Breast epithelium (tissue), 3 donors: Measurements from ENCODE around the gene CCDC24.

ENCODE experiments used
- CTCF ChIP-seq, 3 donors: fragments of 450-650 bp; IDR thresholded peaks; one replicate each; pipeline ENCODE4 v1.5.1; 2016 to 2017; ENCODE audit warnings: antibody characterized with exemption in 3 of 3, mild to moderate bottlenecking in 3 of 3, moderate library complexity in 3 of 3
- POLR2A ChIP-seq: fragments of 450-650 bp; IDR thresholded peaks from one replicate; pipeline ENCODE4 v1.6.1; 2016; ENCODE audit warnings: antibody characterized with exemption, mild to moderate bottlenecking, moderate library complexity
- POLR2AphosphoS5 ChIP-seq, 3 donors: sonication (generic); formaldehyde crosslinking; IDR thresholded peaks; one replicate each; pipeline ENCODE4 v1.6.1; 2017; ENCODE audit warnings: antibody characterized with exemption in 3 of 3

- TF ChIP-seq CTCF (IDR thresholded peaks at IDR 0.05) (no peak), POLR2A (no peak), POLR2AphosphoS5 (IDR thresholded peaks at IDR 0.05) (no peak)
Observed at GRCh38 chr1:44024903-44025525, 33.6 kb downstream of the CCDC24 start.
